ENCODE data around the gene PMEPA1. TPM values are rescaled to one million over a fixed set of nuclear protein-coding genes. Genes with fewer than 3 reads are reported as not detected.

Gene PMEPA1
- polyA plus RNA-seq, 2 of the 4 experiments (the other 2 are of a cell fraction) = 131 to 147 TPM

DNA sequence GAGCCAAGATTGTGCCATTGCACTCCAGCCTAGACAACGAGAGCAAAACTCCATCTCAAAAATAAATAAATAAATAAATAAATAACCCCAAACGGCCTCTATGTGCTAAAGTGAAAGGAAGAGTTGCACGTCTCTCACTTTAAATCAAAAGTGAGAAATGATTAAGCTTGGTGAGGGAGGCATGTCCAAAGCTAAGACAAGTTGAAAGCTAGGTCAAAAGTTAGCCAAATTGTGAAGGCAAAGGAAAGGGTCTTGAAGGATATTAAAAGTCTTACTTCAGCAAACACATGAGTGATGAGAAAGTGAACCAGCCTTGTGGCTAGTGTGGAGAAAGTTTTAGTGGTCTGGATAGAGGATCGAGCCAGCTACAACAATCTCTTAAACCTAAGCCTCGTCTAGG, 103.9 kb downstream of the PMEPA1 start:
- Histone ChIP-seq H3K27ac (no peak overlapping the region), H3K4me3 (no peak overlapping the region), H3K4me1 (peaks cover under 1% of the 10 kb centered on the region; the same call in 1 of the 3 replicates), H3K9me3 (no peaks in the 10 kb centered on the region), H3K4me2 (no peak overlapping the region)
- ATAC-seq = no peak
- 47% methylated on average over 5 of the region's 5 CpGs for WGBS (ENCODE audit: missing lambda C conversion rate)
- DNase-seq (ENCODE audit: low read depth in 1 of 2, low spot score in 1 of 2) = no peak
- no peak for FAIRE-seq
- ChIA-PET POLR2A (interaction anchor here (0.5 kb wide), 1 partner anchor 408 kb away, joined by 6 read pairs; no protein-coding TSS in a partner anchor), CTCF (interaction anchor here (1.2 to 3.0 kb wide), 7 partner anchors 10 to 604 kb away, joined by 3 to 32 read pairs (median 5); partner anchors contain the start of gene ZBP1)
- TF ChIP-seq POLR2AphosphoS2 (conservative IDR thresholded peaks at IDR 0.05; ENCODE audit: low read length) (no peak), EP300 (IDR thresholded peaks at IDR 0.05) (no peak), FOSL2 (IDR thresholded peaks at IDR 0.05) (no peak), FOSL2 (CRISPR knock-in tag; IDR thresholded peaks at IDR 0.05) (no peak), NR3C1 (IDR thresholded peaks at IDR 0.05) (no peak), HOXA7 (CRISPR knock-in tag; IDR thresholded peaks at IDR 0.05) (no peak), NPAS2 (CRISPR knock-in tag; IDR thresholded peaks at IDR 0.05; ENCODE audit: borderline replicate concordance) (no peak), ZNF302 (CRISPR knock-in tag; IDR thresholded peaks at IDR 0.05) (no peak), GATA3 (IDR thresholded peaks at IDR 0.05; ENCODE audit: borderline replicate concordance) (no peak), CHD4 (IDR thresholded peaks at IDR 0.05; ENCODE audit: borderline replicate concordance) (no peak), ESRRA (IDR thresholded peaks at IDR 0.05; ENCODE audit: borderline replicate concordance, low read length) (no peak), SREBF2 (IDR thresholded peaks at IDR 0.05) (no peak), HDAC2 (IDR thresholded peaks at IDR 0.05) (no peak), CBX2 (IDR thresholded peaks at IDR 0.05; ENCODE audit: borderline replicate concordance, low read depth) (no peak), CHD2 (IDR thresholded peaks at IDR 0.05; ENCODE audit: low read length, partially characterized antibody) (no peak), HOXB13 (CRISPR knock-in tag; IDR thresholded peaks at IDR 0.05; ENCODE audit: low read depth) (no peak), HEYL (CRISPR knock-in tag; IDR thresholded peaks at IDR 0.05) (no peak), RCOR1 (IDR thresholded peaks at IDR 0.05; ENCODE audit: low read depth, low read length) (no peak), CBX8 (IDR thresholded peaks at IDR 0.05) (no peak)
- TF ChIP-seq, protein P1, sequence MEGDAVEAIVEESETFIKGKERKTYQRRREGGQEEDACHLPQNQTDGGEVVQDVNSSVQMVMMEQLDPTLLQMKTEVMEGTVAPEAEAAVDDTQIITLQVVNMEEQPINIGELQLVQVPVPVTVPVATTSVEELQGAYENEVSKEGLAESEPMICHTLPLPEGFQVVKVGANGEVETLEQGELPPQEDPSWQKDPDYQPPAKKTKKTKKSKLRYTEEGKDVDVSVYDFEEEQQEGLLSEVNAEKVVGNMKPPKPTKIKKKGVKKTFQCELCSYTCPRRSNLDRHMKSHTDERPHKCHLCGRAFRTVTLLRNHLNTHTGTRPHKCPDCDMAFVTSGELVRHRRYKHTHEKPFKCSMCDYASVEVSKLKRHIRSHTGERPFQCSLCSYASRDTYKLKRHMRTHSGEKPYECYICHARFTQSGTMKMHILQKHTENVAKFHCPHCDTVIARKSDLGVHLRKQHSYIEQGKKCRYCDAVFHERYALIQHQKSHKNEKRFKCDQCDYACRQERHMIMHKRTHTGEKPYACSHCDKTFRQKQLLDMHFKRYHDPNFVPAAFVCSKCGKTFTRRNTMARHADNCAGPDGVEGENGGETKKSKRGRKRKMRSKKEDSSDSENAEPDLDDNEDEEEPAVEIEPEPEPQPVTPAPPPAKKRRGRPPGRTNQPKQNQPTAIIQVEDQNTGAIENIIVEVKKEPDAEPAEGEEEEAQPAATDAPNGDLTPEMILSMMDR (IDR thresholded peaks at IDR 0.05) = no peak
- TF ChIP-seq, protein P2, sequence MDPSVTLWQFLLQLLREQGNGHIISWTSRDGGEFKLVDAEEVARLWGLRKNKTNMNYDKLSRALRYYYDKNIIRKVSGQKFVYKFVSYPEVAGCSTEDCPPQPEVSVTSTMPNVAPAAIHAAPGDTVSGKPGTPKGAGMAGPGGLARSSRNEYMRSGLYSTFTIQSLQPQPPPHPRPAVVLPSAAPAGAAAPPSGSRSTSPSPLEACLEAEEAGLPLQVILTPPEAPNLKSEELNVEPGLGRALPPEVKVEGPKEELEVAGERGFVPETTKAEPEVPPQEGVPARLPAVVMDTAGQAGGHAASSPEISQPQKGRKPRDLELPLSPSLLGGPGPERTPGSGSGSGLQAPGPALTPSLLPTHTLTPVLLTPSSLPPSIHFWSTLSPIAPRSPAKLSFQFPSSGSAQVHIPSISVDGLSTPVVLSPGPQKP (IDR thresholded peaks at IDR 0.05; ENCODE audit: low read depth, low read length) = no peak

DNA sequence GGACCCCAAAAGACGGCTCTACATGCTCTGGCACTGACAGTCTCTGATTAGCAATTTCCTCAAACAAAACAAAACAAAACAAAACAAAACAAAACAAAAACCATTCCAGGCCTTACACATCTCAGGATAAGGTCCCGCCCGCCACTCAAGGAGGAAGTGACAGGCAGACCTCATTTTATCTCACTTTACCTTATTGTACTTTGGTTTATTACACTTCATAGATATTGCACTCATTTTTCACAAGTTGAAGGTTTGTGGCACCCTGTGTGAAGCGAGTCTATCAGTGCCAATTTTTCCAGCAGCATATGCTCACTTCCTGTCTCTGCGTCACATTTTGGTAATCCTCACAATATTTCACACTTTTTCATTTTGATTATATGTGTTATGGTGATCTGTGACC, 104.8 kb downstream of the PMEPA1 start:
- TF ChIP-seq, protein P3, sequence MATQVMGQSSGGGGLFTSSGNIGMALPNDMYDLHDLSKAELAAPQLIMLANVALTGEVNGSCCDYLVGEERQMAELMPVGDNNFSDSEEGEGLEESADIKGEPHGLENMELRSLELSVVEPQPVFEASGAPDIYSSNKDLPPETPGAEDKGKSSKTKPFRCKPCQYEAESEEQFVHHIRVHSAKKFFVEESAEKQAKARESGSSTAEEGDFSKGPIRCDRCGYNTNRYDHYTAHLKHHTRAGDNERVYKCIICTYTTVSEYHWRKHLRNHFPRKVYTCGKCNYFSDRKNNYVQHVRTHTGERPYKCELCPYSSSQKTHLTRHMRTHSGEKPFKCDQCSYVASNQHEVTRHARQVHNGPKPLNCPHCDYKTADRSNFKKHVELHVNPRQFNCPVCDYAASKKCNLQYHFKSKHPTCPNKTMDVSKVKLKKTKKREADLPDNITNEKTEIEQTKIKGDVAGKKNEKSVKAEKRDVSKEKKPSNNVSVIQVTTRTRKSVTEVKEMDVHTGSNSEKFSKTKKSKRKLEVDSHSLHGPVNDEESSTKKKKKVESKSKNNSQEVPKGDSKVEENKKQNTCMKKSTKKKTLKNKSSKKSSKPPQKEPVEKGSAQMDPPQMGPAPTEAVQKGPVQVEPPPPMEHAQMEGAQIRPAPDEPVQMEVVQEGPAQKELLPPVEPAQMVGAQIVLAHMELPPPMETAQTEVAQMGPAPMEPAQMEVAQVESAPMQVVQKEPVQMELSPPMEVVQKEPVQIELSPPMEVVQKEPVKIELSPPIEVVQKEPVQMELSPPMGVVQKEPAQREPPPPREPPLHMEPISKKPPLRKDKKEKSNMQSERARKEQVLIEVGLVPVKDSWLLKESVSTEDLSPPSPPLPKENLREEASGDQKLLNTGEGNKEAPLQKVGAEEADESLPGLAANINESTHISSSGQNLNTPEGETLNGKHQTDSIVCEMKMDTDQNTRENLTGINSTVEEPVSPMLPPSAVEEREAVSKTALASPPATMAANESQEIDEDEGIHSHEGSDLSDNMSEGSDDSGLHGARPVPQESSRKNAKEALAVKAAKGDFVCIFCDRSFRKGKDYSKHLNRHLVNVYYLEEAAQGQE (IDR thresholded peaks at IDR 0.05) = no peak
- TF ChIP-seq POLR2A (IDR thresholded peaks at IDR 0.05; ENCODE audit: low read length) = no peak
- TF ChIP-seq MYC (IDR thresholded peaks at IDR 0.05; ENCODE audit: borderline replicate concordance, low read length) = no peak
- no peak for TF ChIP-seq TP53 (CRISPR knock-in tag; IDR thresholded peaks at IDR 0.05)
- TF ChIP-seq, protein P4, sequence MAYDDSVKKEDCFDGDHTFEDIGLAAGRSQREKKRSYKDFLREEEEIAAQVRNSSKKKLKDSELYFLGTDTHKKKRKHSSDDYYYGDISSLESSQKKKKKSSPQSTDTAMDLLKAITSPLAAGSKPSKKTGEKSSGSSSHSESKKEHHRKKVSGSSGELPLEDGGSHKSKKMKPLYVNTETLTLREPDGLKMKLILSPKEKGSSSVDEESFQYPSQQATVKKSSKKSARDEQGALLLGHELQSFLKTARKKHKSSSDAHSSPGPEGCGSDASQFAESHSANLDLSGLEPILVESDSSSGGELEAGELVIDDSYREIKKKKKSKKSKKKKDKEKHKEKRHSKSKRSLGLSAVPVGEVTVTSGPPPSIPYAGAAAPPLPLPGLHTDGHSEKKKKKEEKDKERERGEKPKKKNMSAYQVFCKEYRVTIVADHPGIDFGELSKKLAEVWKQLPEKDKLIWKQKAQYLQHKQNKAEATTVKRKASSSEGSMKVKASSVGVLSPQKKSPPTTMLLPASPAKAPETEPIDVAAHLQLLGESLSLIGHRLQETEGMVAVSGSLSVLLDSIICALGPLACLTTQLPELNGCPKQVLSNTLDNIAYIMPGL (CRISPR knock-in tag; IDR thresholded peaks at IDR 0.05; ENCODE audit: borderline replicate concordance) = no peak
- no peak for TF ChIP-seq FOXS1 (CRISPR knock-in tag; IDR thresholded peaks at IDR 0.05)
- no peak for TF ChIP-seq KDM5A (IDR thresholded peaks at IDR 0.05)
- no peak for TF ChIP-seq HDAC2 (IDR thresholded peaks at IDR 0.05)
- TF ChIP-seq CBX2 (IDR thresholded peaks at IDR 0.05; ENCODE audit: borderline replicate concordance, low read depth) = no peak
- no peak for TF ChIP-seq SMC3 (IDR thresholded peaks at IDR 0.05)
- TF ChIP-seq MAFK (IDR thresholded peaks at IDR 0.05; ENCODE audit: partially characterized antibody) = no peak
- TF ChIP-seq, protein P5, sequence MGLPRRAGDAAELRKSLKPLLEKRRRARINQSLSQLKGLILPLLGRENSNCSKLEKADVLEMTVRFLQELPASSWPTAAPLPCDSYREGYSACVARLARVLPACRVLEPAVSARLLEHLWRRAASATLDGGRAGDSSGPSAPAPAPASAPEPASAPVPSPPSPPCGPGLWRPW (IDR thresholded peaks at IDR 0.05) = no peak
- no peak for TF ChIP-seq POLR2AphosphoS2 (conservative IDR thresholded peaks at IDR 0.05; ENCODE audit: low read length)
- POLR2A ChIA-PET = no interaction called here
- Histone ChIP-seq H3K4me1 (peaks cover 8% of the 10 kb centered on the region; the same call in 1 of the 3 replicates), H3K4me3 (no peak overlapping the region), H3K9me3 (no peaks in the 10 kb centered on the region), H3K27ac (no peak overlapping the region), H3K4me2 (no peak overlapping the region)
- CTCF ChIA-PET = interaction anchor here (11.3 kb wide), 1 partner anchor 605 kb away, joined by 324 read pairs; no protein-coding TSS in a partner anchor
- ATAC-seq (no peak), DNase-seq (ENCODE audit: low read depth in 1 of 2, low spot score in 1 of 2) (no peak), FAIRE-seq (no peak)
- 85% methylated on average over 5 of the region's 5 CpGs for WGBS (ENCODE audit: missing lambda C conversion rate)

Data from A549 (cell line).